H1 (cell line): ENCODE data around the gene GRID1. TPM values are rescaled to one million over a fixed set of nuclear protein-coding genes. Genes with fewer than 3 reads are reported as not detected.

ENCODE experiments used
- CTCF ChIA-PET: fragments of 300-600 bp; sonication (Branson Sonifier 250); formaldehyde crosslinking; loops from one replicate; lab custom pipeline; 2021; ENCODE audit not compliant: partially characterized antibody; lab: Charles Lee
- POLR2A ChIA-PET: fragments of 300-600 bp; sonication (Branson Sonifier 250); formaldehyde crosslinking; loops from one replicate; lab custom pipeline; 2021; ENCODE audit warnings: inconsistent platforms; ENCODE audit not compliant: partially characterized antibody; lab: Charles Lee
- DNase-seq, 2 experiments: peaks; one replicate each; pipeline versions ENCODE4 v3.0.0 to v3.0.0-alpha.2; 2010 to 2022; ENCODE audit warnings: low spot score in 2 of 2, low read depth in 1 of 2, mixed read lengths in 1 of 2
- FAIRE-seq: peaks from 2 replicates; lab custom pipeline; 2011; peaks lifted over from hg19 to GRCh38; lab: Jason Lieb, UNC
- H2AFZ ChIP-seq: 2 replicates; pipeline ENCODE4 v1.8.1; 2012; ENCODE audit warnings: low read length, inconsistent platforms
- H2AK5ac ChIP-seq: 2 replicates; pipeline ENCODE4 v1.6.1; 2013; ENCODE audit warnings: low read depth, low read length
- H2BK120ac ChIP-seq: replicated peaks from 2 replicates; pipeline ENCODE3; 2013; ENCODE audit warnings: low read depth, low read length, inconsistent platforms
- H2BK12ac ChIP-seq: 2 replicates; pipeline ENCODE4 v1.6.1; 2013; ENCODE audit warnings: low read depth, low read length
- H2BK15ac ChIP-seq: 2 replicates; pipeline ENCODE4 v1.6.1; 2013; ENCODE audit warnings: low read length
- H2BK20ac ChIP-seq: 2 replicates; pipeline ENCODE4 v1.6.1; 2013; ENCODE audit warnings: low read length
- H2BK5ac ChIP-seq: 2 replicates; pipeline ENCODE4 v1.6.1; 2013; ENCODE audit warnings: low read depth, low read length
- H3K14ac ChIP-seq: 2 replicates; pipeline ENCODE4 v1.6.1; 2013; ENCODE audit warnings: inconsistent platforms; ENCODE audit not compliant: insufficient read length
- H3K18ac ChIP-seq: 2 replicates; pipeline ENCODE4 v1.6.1; 2013; ENCODE audit warnings: low read length; ENCODE audit errors: extremely low read depth
- H3K23ac ChIP-seq: 2 replicates; pipeline ENCODE4 v1.6.1; 2013; ENCODE audit warnings: inconsistent platforms; ENCODE audit not compliant: insufficient read length
- H3K23me2 ChIP-seq: 2 replicates; pipeline ENCODE4 v1.6.1; 2013; ENCODE audit warnings: low read depth, low read length
- H3K27ac ChIP-seq: 2 replicates; pipeline ENCODE4 v1.6.1; 2011; ENCODE audit warnings: low read depth, low read length, inconsistent platforms
- H3K27me3 ChIP-seq, 4 experiments: replicated peaks in 1 of 4; 1 replicate in 1 of 4; 2 replicates in 3 of 4; pipeline versions ENCODE4 v1.6.1 to v1.8.1; 2011 to 2013; ENCODE audit warnings: low read length in 3 of 4, mild to moderate bottlenecking in 3 of 4, inconsistent platforms in 2 of 4, mixed read lengths in 2 of 4, moderate library complexity in 1 of 4; ENCODE audit not compliant: control insufficient read depth in 3 of 4, insufficient read depth in 3 of 4; ENCODE audit errors: extremely low read depth in 1 of 4
- H3K36me3 ChIP-seq, 4 experiments: 2 replicates each; pipeline versions ENCODE4 v1.6.1 to v1.8.1; 2011 to 2013; ENCODE audit warnings: mild to moderate bottlenecking in 4 of 4, low read length in 3 of 4, moderate library complexity in 2 of 4, control low read depth in 1 of 4, inconsistent platforms in 1 of 4; ENCODE audit not compliant: insufficient read depth in 4 of 4, control insufficient read depth in 2 of 4
- H3K4ac ChIP-seq: replicated peaks from 2 replicates; pipeline ENCODE3; 2013; ENCODE audit warnings: low read length, low read depth, mixed read lengths, inconsistent platforms; ENCODE audit not compliant: insufficient read length
- H3K4me1 ChIP-seq, 4 experiments: replicated peaks in 1 of 4; 1 replicate in 1 of 4; 2 replicates in 3 of 4; pipeline versions ENCODE4 v1.6.1 to v1.8.1; 2011 to 2013; ENCODE audit warnings: low read length in 3 of 4, inconsistent platforms in 2 of 4, mixed read lengths in 1 of 4; ENCODE audit not compliant: insufficient read depth in 4 of 4, control insufficient read depth in 3 of 4
- H3K4me2 ChIP-seq, 2 experiments: 2 replicates each; pipeline versions ENCODE4 v1.6.1 to v1.8.1; 2011 to 2013; ENCODE audit warnings: low read depth in 2 of 2, low read length in 2 of 2, control low read depth in 1 of 2, inconsistent platforms in 1 of 2, mild to moderate bottlenecking in 1 of 2; ENCODE audit not compliant: insufficient read depth in 1 of 2
- H3K4me3 ChIP-seq, 4 experiments: fragments of 200-600, 300-600 bp in 1 of 4; sonication (generic), shearing (Covaris generic), sonication (Bioruptor Twin) in 1 of 4; 2 replicates each; pipeline versions ENCODE4 v1.5.1 to v1.8.1; 2011 to 2016; ENCODE audit warnings: low read length in 4 of 4, low read depth in 3 of 4, control low read depth in 2 of 4, inconsistent platforms in 2 of 4, mild to moderate bottlenecking in 2 of 4, mixed read lengths in 1 of 4, moderate library complexity in 1 of 4; ENCODE audit not compliant: insufficient read depth in 2 of 4; ENCODE audit errors: extremely low read depth in 1 of 4
- H3K56ac ChIP-seq: replicated peaks from 2 replicates; pipeline ENCODE3; 2013; ENCODE audit warnings: low read depth, mild to moderate bottlenecking, mixed read lengths, low read length, inconsistent platforms; ENCODE audit not compliant: insufficient read length
- H3K79me1 ChIP-seq: 2 replicates; pipeline ENCODE4 v1.6.1; 2013; ENCODE audit warnings: low read depth, low read length, control low read depth
- H3K79me2 ChIP-seq, 2 experiments: 2 replicates each; pipeline versions ENCODE4 v1.6.1 to v1.8.1; 2012 to 2013; ENCODE audit warnings: low read length in 2 of 2, mild to moderate bottlenecking in 2 of 2, inconsistent platforms in 1 of 2; ENCODE audit not compliant: insufficient read depth in 2 of 2, control insufficient read depth in 1 of 2
- H3K9ac ChIP-seq, 4 experiments: replicated peaks in 1 of 4; 1 replicate in 1 of 4; 2 replicates in 3 of 4; pipeline versions ENCODE4 v1.6.1 to v1.8.1; 2011 to 2013; ENCODE audit warnings: low read depth in 3 of 4, low read length in 3 of 4, control low read depth in 2 of 4, mild to moderate bottlenecking in 2 of 4, moderate library complexity in 2 of 4, inconsistent platforms in 1 of 4; ENCODE audit errors: extremely low read depth in 1 of 4
- H3K9me3 ChIP-seq, 2 experiments: 2 replicates each; pipeline versions ENCODE4 v1.6.1 to v1.8.1; 2012 to 2013; ENCODE audit warnings: mild to moderate bottlenecking in 2 of 2, moderate library complexity in 2 of 2, control low read depth in 1 of 2, inconsistent platforms in 1 of 2, low read depth in 1 of 2, low read length in 1 of 2, mixed read lengths in 1 of 2; ENCODE audit not compliant: insufficient read depth in 2 of 2
- H4K20me1 ChIP-seq, 2 experiments: replicated peaks in 1 of 2; 2 replicates each; pipeline versions ENCODE3 to v1.8.1; 2011 to 2013; ENCODE audit warnings: inconsistent platforms in 2 of 2, low read length in 2 of 2, mild to moderate bottlenecking in 1 of 2; ENCODE audit not compliant: insufficient read depth in 2 of 2, control insufficient read depth in 1 of 2
- H4K5ac ChIP-seq: 2 replicates; pipeline ENCODE4 v1.6.1; 2013; ENCODE audit warnings: low read length, low read depth, mixed read lengths, inconsistent platforms; ENCODE audit not compliant: insufficient read length
- H4K8ac ChIP-seq: 2 replicates; pipeline ENCODE4 v1.8.0; 2013; ENCODE audit warnings: mild to moderate bottlenecking, moderate library complexity, low read length, inconsistent platforms; ENCODE audit not compliant: insufficient read depth; ENCODE audit errors: extremely low read depth
- H4K91ac ChIP-seq: replicated peaks from 2 replicates; pipeline ENCODE3; 2013; ENCODE audit warnings: low read length, mixed read lengths, inconsistent platforms; ENCODE audit not compliant: insufficient read length
- E2F6 ChIP-seq: IDR thresholded peaks from 2 replicates; pipeline ENCODE4 v1.6.1; 2012; ENCODE audit warnings: inconsistent platforms
- NRF1 ChIP-seq: IDR thresholded peaks from 2 replicates; pipeline ENCODE4 v1.6.1; 2011; ENCODE audit warnings: mild to moderate bottlenecking, low read depth, low read length, improper control_type of control experiment
- RFX5 ChIP-seq: IDR thresholded peaks from 2 replicates; pipeline ENCODE4 v1.6.1; 2011; ENCODE audit warnings: low read depth, low read length, improper control_type of control experiment, borderline replicate concordance
- SIN3A ChIP-seq, 2 experiments: IDR thresholded peaks in 1 of 2; conservative IDR thresholded peaks in 1 of 2; 2 replicates each; pipeline ENCODE4 v1.6.1; 2011 to 2012; ENCODE audit warnings: low read length in 2 of 2, improper control_type of control experiment in 1 of 2, low read depth in 1 of 2, mild to moderate bottlenecking in 1 of 2
- SRF ChIP-seq: IDR thresholded peaks from 2 replicates; pipeline ENCODE4 v1.6.1; 2011; ENCODE audit warnings: mild to moderate bottlenecking, low read depth, low read length, moderate library complexity
- TCF12 ChIP-seq: IDR thresholded peaks from 2 replicates; pipeline ENCODE4 v1.6.1; 2011; ENCODE audit warnings: low read depth, mild to moderate bottlenecking, low read length
- WGBS, 2 experiments: shearing (Covaris generic) in 1 of 2; methylation state at CpG; one replicate each; pipeline versions ENCODE4 v1.1.6 to v1.1.7; 2013 to 2015; ENCODE audit warnings: low lambda C conversion rate in 2 of 2, mixed read lengths in 2 of 2, inconsistent platforms in 1 of 2, low coverage in 1 of 2, missing lambda C conversion rate in 1 of 2; ENCODE audit not compliant: insufficient replicate concordance in 2 of 2, insufficient coverage in 1 of 2, insufficient read length in 1 of 2; ENCODE audit errors: extremely low coverage in 1 of 2, missing lambda C conversion rate in 1 of 2; 5-methylcytosine and 5-hydroxymethylcytosine counted together
- polyA plus RNA-seq, 7 experiments: library from polyadenylated mRNA; depleted of rRNA in 3 of 7; stranded (reverse) in 5 of 7; unstranded in 2 of 7; fragments of >200 nt in 5 of 7; fragments of 200-250 nt in 2 of 7; gene quantifications; 1 replicate in 5 of 7; 2 replicates in 1 of 7; 4 replicates in 1 of 7; pipeline versions ENCODE4 v1.2.1 to v1.2.3, GENCODE V29; 2011 to 2013; ENCODE audit warnings: missing spikeins in 2 of 7, mixed read lengths in 2 of 7
- total RNA-seq: library from RNA; stranded (reverse); fragmentation: NEBNext Ultra II Directional; extraction: Animal tissue kit (Norgen Biotek cat#: 25700); gene quantifications from 2 replicates; pipeline ENCODE4 v1.2.1, GENCODE V29; 2021

GRID1 gene
- total and polyA plus RNA-seq, 2 of the 8 experiments (the other 6 are each of a cell fraction or from before 2014, with no cell fraction given) = 0.22 to 0.30 TPM

- H3K79me2 ChIP-seq = no peaks in the 10 kb centered on the region
- H2AK5ac ChIP-seq = no peak overlapping the region
- 92% methylated on average over 7 of the region's 7 CpGs; no CpG with 5 or more reads in 1 of the 2 experiments for WGBS, 2 experiments
- H2BK5ac ChIP-seq = no peak overlapping the region
- no peak overlapping the region for H2AFZ ChIP-seq
- H2BK15ac ChIP-seq = no peak overlapping the region
- no peak overlapping the region for H2BK12ac ChIP-seq
- H3K56ac ChIP-seq = no peak overlapping the region
- H3K23me2 ChIP-seq = peaks cover 2% of the 10 kb centered on the region; the same call in 1 of the 2 replicates
- no peak overlapping the region for H3K4me2 ChIP-seq
- no peaks in the 10 kb centered on the region for H3K79me1 ChIP-seq
- no peak overlapping the region for H3K4me3 ChIP-seq
- H3K18ac ChIP-seq = no peak overlapping the region
- no peak overlapping the region for H3K23ac ChIP-seq
- H3K4me1 ChIP-seq = no peaks in the 10 kb centered on the region
- H4K8ac ChIP-seq = no peak overlapping the region
- no peak overlapping the region; a peak in 1 of 7 replicates for H3K9ac ChIP-seq
- H3K4ac ChIP-seq = no peak overlapping the region
- no peak overlapping the region for H4K91ac ChIP-seq
- FAIRE-seq (no peak), DNase-seq (no peak)
- no peak overlapping the region for H2BK20ac ChIP-seq
- no peak for TF ChIP-seq SIN3A (conservative IDR thresholded peaks at IDR 0.05 in 1 of 2, IDR thresholded peaks at IDR 0.05 in 1 of 2; ENCODE audit: low read depth in 1 of 2, low read length in 2 of 2)
- TF ChIP-seq NRF1 = no peak
- TF ChIP-seq RFX5 = no peak
- peak; percentile 65; the same call in 1 of the 2 replicates for TF ChIP-seq SRF
- TF ChIP-seq TCF12 = no peak
- TF ChIP-seq E2F6 = no peak
- TF ChIP-seq, all 59 proteins: peak for 1
- Histone ChIP-seq H3K27ac (no peak overlapping the region), H4K5ac (no peak overlapping the region), H3K27me3 (no peaks in the 10 kb centered on the region), H4K20me1 (peaks cover 0 to 1% of the 10 kb centered on the region in 2 experiments), H3K36me3 (no peaks in the 10 kb centered on the region), H2BK120ac (no peak overlapping the region), H3K14ac (no peak overlapping the region), H3K9me3 (no peaks in the 10 kb centered on the region)
- CTCF ChIA-PET = interaction anchor here (0.8 to 2.3 kb wide), 4 partner anchors 7 to 513 kb away, joined by 3 to 9 read pairs (median 4); no protein-coding TSS in a partner anchor
- POLR2A ChIA-PET = interaction anchor here (0.6 kb wide), 1 partner anchor 1449 kb away, joined by 3 read pairs; no protein-coding TSS in a partner anchor
These were observed 503.1 kb downstream of the GRID1 start for GRCh38 chr10:85863301-85864172.
